RWPE1 (cell line): ENCODE data around the gene EFTUD2.

ENCODE experiments used
- CTCF ChIA-PET: fragments of 350-600 bp; sonication (Branson Sonifier 250); formaldehyde crosslinking; extraction: SDS; loops from one replicate; lab custom pipeline; 2021; lab: Yijun Ruan, JAX
- POLR2A ChIA-PET: fragments of 400-600 bp; formaldehyde crosslinking; extraction: SDS; loops from one replicate; lab custom pipeline; 2020; ENCODE audit warnings: antibody characterized with exemption; ENCODE audit not compliant: low non-redundant PET; lab: Yijun Ruan, JAX
- DNase-seq: peaks from one replicate; pipeline ENCODE4 v3.0.0; 2012; ENCODE audit warnings: low spot score
- H3K27ac ChIP-seq: fragments of 450-650 bp; 2 replicates; pipeline ENCODE4 v1.5.1; 2017
- CTCF ChIP-seq: fragments of 450-650 bp; conservative IDR thresholded peaks from 2 replicates; pipeline ENCODE4 v1.5.1; 2017; ENCODE audit warnings: low read depth, mild to moderate bottlenecking

EFTUD2 gene

GRCh38 chr17:44840274-44840673, 59.0 kb downstream of the EFTUD2 start:
- ChIA-PET CTCF (interaction anchor here (0.6 to 0.7 kb wide), 2 partner anchors 181 to 320 kb away, joined by 5 to 9 read pairs; no protein-coding TSS in a partner anchor), POLR2A (no interaction called here)
- no peak for DNase-seq
- no peak for TF ChIP-seq CTCF
- no peak overlapping the region for H3K27ac ChIP-seq

- ChIA-PET CTCF (interaction anchor here (0.6 to 1.5 kb wide), 3 partner anchors 20 to 93 kb away, joined by 3 to 6 read pairs (median 5); no protein-coding TSS in a partner anchor), POLR2A (interaction anchor here (0.6 kb wide), 1 partner anchor 187 kb away, joined by 3 read pairs; no protein-coding TSS in a partner anchor)
- H3K27ac ChIP-seq: no peak overlapping the region
- no peak for DNase-seq
- no peak for TF ChIP-seq CTCF
These were observed 62.0 kb downstream of the EFTUD2 start for GRCh38 chr17:44837196-44837595.

GRCh38 chr17:44832805-44833204, 66.4 kb downstream of the EFTUD2 start:
- ChIA-PET CTCF (interaction anchor here (0.6 to 2.3 kb wide), 3 partner anchors 13 to 53 kb away, joined by 4 to 16 read pairs (median 6); no protein-coding TSS in a partner anchor), POLR2A (interaction anchor here (0.5 kb wide), 1 partner anchor 8 kb away, joined by 3 read pairs; no protein-coding TSS in a partner anchor)
- DNase-seq: no peak
- H3K27ac ChIP-seq: no peak overlapping the region
- TF ChIP-seq CTCF: no peak

- POLR2A ChIA-PET: interaction anchor here (0.5 to 0.6 kb wide), 2 partner anchors 52 to 193 kb away, joined by 8 read pairs; no protein-coding TSS in a partner anchor
These were observed 67.9 kb downstream of the EFTUD2 start for GRCh38 chr17:44831371-44831770.

GRCh38 chr17:44830359-44831288, 68.6 kb downstream of the EFTUD2 start:
- ChIA-PET CTCF (interaction anchor here (0.5 to 2.3 kb wide), 7 partner anchors 14 to 301 kb away, joined by 3 to 16 read pairs (median 4); partner anchors contain the start of gene PLCD3), POLR2A (no interaction called here)
- peak overlapping the region; percentile 86 for H3K27ac ChIP-seq
- peak; percentile 30 for DNase-seq
- TF ChIP-seq CTCF: no peak

More at GRCh38 chr17:44831371-44831770, 67.9 kb downstream of the EFTUD2 start:
- no peak for TF ChIP-seq CTCF
- H3K27ac ChIP-seq: no peak overlapping the region
- no peak for DNase-seq
- CTCF ChIA-PET: interaction anchor here (0.6 to 2.3 kb wide), 4 partner anchors 52 to 301 kb away, joined by 3 to 16 read pairs (median 4); partner anchors contain the start of gene PLCD3
